Activated CD8-positive, alpha-beta memory T cell treated with anti-CD3 and anti-CD28 coated beads for 48 hours (primary cell): ENCODE data around the gene DUSP21.
"Not testable (repeated sequence)": the region's sequence is repeated elsewhere in the genome, so short reads cannot be mapped to it uniquely, and the experiment has no call there.

Source experiments
- DNase-seq, 3 experiments: peaks; one replicate each; pipeline ENCODE4 v3.0.0-alpha.2; 2020; ENCODE audit warnings: low read depth in 2 of 3, low spot score in 2 of 3

DUSP21 gene

DNA sequence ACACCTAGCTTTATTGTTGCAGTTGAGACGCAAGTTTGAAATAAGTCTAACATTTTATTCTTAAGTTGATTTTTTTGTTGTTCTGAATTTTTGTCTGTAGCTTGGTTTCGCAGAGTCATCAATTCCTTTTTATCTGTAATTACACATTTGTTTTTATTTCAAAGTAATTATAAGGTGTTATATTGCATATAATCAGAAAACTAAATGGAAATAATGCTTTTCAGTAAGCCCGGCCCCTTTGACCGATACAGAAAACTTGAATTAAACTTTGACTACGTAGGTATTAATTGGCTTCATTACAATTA lies 31.3 kb downstream of the DUSP21 start:
- no peak for DNase-seq

DNA sequence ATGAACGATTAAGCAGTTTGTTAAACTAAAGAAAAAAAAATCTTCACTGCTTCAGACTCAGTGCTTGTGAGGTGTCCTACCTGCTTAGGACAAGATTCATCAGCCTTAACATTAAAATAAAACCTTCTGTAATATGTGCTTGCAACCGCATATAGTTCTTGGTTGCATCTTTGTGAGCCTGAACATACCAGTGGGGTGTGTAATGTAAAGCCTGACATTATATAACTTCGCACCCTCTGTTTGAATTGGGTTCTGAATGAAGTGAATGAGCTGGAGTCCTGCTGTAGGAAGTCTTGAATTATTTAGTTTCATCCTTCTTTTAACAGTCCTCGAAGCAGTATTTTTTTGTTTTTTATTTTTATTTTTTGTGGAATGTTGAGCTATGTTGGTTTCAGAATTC lies 32.3 kb downstream of the DUSP21 start:
- DNase-seq, result no peak

DNA sequence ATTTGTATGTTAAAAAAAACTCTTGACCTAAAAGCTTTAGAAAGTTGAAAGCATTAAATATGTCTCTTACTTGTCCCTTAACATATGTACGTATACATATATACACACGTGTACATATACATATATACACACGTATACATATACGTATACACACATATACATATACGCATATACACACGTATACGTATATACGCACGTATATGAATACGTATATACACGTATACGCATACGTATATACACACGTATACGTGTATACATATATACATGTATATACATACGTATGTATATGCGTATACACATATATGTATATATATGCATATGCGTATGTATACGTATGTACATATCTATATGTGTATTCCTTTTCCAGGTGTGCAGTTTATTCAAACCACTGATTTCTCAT lies 32.9 kb downstream of the DUSP21 start:
- no peak for DNase-seq

DNA sequence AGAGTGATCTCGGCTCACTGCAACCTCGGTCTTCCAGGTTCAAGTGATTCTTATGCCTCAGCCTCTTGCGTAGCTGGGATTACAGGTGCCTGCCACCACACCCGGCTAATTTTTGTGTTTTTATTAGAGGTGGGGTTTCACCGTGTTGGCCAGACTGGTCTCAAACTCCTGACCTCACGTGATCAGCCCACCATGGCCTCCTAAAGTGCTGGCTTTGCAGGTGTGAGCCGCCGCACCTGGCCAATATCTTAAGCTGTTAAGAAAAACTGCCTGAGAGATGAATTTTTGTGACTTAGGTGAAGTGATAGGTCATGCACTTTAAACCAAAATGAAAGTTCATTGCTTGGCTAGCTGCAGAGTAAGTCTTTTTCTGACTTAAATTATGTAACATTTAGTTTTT lies 35.0 kb downstream of the DUSP21 start:
- DNase-seq, result no peak

DNA sequence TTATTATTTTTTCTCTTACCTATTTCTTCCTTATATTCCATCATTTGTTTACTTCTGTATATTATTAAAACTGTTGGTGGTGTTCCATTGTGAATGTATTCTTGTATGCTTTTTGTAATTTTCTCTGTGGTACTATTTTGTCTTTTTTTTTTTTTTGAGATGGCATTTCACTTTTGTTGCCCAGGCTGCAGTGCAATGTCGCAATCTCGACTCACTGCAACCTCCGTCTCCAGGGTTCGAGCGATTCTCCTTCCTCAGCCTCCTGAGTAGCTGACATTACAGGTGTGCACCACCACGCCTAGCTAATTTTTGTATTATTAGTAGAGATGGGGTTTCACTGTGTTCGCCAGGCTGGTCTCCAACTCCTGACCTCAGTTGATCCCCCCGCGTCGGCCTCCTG lies 37.7 kb downstream of the DUSP21 start:
- no peak for DNase-seq

DNA sequence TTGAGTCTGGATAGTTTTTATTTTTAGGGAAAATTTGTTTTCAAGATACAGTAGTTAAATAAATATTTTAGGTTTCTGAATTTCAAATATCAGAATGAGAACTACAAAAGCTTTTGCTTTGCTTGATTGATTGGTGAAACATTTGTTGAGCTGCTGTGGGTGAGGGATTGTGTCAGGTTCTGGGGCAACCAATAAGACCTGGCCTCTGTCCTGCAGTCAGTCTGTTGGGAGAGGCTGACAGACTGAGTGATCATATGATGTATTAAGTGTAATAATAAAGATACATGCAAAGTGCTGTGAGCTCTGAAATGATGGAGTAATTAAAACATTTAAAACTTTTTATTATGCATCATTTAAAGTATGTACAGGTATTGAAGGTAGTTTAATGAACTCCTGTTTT lies 38.8 kb downstream of the DUSP21 start:
- no peak for DNase-seq

DNA sequence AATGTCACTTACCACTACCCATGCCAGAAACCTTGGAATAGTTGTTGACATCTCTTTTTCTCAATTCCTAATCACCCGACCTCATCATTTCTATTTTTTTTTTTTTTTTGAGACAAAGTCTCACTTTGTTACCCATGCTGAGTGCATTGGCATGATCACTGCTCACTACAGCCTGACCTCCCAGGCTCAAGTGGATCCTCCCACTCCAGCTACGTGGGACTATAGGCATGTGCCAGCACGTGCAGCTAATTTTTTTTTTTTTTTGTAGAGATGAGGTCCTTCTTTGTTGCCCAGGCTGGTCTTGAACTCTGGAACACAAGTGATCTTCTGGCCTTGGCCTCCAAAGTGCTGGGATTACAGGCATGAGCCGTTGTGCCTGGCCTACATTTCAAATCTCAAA lies 41.1 kb downstream of the DUSP21 start:
- DNase-seq, result no peak

DNA sequence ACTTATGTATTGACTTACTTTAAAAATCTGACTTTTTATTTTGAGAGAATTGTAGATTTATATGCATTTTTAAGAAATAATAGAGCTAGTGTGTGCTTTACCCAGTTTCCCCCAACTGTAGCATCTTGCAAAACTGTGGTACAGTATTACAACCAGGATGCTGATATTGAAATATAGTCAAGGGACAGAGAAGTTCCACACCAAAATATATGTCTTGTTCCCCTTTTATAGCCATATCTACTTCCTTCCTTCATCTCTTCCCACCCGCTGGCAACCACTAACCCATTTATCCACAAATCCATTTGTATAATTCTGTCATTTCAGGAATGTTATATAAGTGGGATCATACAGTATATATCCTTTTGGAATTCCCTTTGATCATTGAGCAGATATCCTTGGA lies 46.0 kb downstream of the DUSP21 start:
- no peak for DNase-seq

DNA sequence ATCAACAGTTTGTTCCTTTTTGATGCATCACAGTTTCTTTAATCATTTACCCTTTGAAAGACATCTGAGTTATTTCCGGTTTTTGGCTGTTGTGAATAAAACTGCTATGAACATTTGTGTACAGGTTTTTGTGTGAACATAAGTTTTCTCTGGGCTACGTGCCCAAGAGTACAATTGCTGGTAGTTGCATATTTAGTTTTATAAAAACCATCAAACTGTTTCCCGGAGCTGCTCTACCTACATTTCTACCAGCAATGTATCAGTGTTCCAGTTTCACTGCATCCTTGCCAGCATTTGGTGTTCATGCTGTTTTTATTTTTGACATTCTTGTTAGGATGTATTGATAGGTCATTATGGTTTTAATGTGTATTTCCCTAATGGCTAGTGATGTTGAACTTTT lies 46.4 kb downstream of the DUSP21 start:
- no peak for DNase-seq

DNA sequence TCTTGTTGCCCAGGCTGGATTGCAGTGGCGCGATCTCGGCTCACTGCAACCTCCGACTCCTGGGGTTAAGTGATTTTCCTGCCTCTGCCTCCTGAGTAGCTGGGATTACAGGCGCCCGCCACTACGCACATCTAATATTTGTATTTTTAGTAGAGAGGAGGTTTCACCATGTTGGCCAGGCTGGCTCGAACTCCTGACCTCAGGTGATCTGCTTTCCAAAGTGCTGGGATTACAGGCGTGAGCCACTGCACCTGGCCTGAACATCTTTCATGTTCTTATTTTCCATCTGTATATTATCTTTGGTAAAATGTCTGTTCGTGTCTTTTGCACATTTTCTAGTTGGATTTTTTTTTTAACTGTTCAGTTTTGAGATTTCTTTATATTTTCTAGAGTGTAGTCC lies 46.9 kb downstream of the DUSP21 start:
- DNase-seq, result not testable (repeated sequence)

DNA sequence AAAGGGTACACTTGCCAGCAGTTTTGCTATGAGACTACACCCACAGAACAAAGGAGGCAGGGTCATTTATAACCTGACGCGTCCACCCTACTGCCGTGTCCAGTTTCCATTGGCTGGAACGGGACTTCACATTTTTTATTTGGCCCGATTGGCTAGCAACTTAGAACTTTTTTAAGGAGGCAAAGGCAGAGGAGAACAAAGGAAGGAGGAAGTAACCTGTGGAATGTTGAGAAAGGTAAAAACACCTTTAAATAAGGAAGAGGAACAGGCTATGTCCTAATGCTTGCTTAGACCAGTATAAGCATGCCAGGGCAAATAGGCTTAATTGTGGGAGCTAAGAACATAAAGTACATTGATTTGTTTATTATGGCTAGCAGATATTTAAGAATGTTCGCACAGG lies 47.8 kb downstream of the DUSP21 start:
- DNase-seq, result no peak
